DLD1 (cell line): ENCODE data around the gene FRMD5.

Source experiments
- in situ Hi-C: cut with HindIII; loops from 2 replicates; pipeline ENCODE4 v1.10.0; 2017; ENCODE audit warnings: low sequenced_read_pairs

FRMD5 gene

GRCh38 chr15:43908516-43909050 lies 286.5 kb downstream of the FRMD5 start:
- in situ Hi-C loops, result loop anchor here (10.0 to 25.0 kb wide), 2 partner anchors 229 to 316 kb away; no protein-coding TSS in a partner anchor

- in situ Hi-C loops, result loop anchor here (10.0 to 25.0 kb wide), 2 partner anchors 232 to 319 kb away; no protein-coding TSS in a partner anchor
Measured at GRCh38 chr15:43905755-43906154, 289.3 kb downstream of the FRMD5 start.

GRCh38 chr15:43903864-43904290 lies 291.2 kb downstream of the FRMD5 start:
- in situ Hi-C loops, result loop anchor here (10.0 to 25.0 kb wide), 2 partner anchors 233 to 321 kb away; no protein-coding TSS in a partner anchor

DNA sequence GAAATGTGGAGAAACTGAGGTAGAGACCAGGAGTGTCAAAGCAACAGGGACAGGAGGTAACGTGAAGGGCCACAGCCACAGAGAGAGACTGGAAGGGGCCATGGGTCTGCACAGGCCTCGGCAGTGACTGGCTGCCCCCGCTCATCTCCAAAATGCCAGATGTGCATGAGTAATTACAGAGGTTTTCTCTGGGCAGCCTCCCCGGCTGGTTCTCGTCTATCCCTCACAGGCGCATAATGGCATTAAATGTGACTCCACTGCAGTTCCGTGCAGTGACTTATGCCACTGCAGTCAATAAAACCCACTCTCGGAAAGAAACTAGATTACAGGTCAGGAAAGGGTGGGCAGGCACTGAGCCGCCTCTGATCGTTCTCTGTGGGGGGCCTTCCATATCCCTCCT lies 293.6 kb downstream of the FRMD5 start:
- in situ Hi-C loops, result loop anchor here (10.0 to 25.0 kb wide), 2 partner anchors 236 to 323 kb away; no protein-coding TSS in a partner anchor

DNA sequence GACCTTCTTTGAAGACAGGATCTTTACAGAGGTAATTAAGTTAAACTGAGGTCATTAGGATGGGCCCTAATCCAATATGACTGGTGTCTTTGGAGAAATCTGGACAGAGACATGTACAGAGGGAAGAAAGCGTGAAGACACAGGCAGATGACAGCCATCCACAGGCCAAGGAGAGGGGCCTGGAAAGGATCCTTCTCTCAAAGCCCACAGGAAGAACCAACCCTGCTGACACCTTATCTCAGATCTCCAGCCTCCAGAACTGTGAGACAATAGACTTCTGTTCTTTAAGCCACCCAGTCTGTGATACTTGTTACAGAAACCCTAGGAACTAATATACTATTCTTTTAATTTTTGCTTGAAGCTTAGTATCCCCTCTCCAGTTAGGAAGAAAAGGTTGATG lies 294.1 kb downstream of the FRMD5 start:
- in situ Hi-C loops, result loop anchor here (10.0 to 25.0 kb wide), 2 partner anchors 236 to 324 kb away; no protein-coding TSS in a partner anchor

- in situ Hi-C loops, result loop anchor here (10.0 to 25.0 kb wide), 2 partner anchors 237 to 325 kb away; no protein-coding TSS in a partner anchor
Measured at GRCh38 chr15:43899928-43900327, 295.1 kb downstream of the FRMD5 start.

DNA sequence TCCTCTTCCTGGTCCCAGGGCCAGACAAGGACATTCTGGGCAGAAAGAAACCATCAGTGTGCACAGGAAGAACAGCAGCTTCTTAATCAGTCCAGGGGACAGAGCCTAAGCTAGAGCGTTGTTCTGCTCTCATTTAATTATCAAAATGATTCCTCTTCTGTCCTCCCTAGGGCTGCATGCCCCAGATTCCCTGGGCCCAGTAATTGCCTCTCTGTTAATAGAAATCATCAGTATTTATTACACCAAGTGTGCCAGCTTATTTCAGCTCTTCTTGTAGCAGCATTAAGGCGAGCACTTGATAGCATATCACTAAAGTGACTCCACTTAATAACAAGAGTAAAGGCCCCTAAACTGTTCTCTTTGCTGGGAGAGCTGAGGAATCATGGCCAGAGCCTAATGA lies 296.2 kb downstream of the FRMD5 start:
- in situ Hi-C loops, result no loop called here

- in situ Hi-C loops, result no loop called here
Measured at GRCh38 chr15:43896543-43896942, 298.5 kb downstream of the FRMD5 start.

GRCh38 chr15:43895586-43895985 lies 299.5 kb downstream of the FRMD5 start:
- in situ Hi-C loops, result no loop called here

DNA sequence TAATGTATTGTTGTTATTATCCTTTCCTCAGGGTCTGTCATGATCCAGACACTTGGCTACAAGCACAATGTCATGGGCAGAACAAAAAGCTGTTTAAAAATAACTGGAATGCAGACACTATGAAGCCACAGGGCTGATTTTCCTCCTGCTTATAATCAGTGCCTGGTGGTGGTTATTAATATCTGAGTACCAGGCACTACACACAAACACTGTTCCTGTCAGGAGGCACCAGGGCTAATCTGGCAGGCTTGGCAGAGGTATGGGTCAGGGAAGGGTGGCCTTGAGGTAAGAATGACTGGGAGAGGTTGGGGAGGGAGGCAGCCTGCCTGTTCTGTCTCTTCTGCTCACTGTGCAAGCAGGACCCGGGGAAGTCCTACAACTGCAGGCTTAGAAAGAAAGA lies 301.1 kb downstream of the FRMD5 start:
- in situ Hi-C loops, result no loop called here

GRCh38 chr15:43889042-43889441 lies 306.0 kb downstream of the FRMD5 start:
- in situ Hi-C loops, result no loop called here

DNA sequence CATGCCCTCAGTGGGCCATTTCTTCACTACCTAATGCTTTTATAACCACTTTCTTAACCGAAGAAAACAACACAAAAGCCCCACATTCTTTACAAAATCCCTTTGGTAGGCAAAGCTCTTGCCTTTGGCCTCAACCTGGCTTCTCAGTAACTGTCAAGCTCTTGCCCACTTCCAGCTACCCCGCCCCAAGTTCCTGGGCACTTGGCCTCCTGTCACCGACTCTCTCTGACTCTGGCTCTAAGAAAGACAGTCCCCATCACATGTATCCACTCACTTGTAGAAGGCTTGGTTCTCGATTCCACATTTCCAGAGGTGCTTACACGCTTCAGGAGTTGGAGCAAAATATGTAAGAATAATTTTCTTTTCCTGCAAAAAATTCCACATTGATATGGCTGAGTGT lies 307.2 kb downstream of the FRMD5 start:
- in situ Hi-C loops, result no loop called here

GRCh38 chr15:43886558-43886957 lies 308.5 kb downstream of the FRMD5 start:
- in situ Hi-C loops, result no loop called here

DNA sequence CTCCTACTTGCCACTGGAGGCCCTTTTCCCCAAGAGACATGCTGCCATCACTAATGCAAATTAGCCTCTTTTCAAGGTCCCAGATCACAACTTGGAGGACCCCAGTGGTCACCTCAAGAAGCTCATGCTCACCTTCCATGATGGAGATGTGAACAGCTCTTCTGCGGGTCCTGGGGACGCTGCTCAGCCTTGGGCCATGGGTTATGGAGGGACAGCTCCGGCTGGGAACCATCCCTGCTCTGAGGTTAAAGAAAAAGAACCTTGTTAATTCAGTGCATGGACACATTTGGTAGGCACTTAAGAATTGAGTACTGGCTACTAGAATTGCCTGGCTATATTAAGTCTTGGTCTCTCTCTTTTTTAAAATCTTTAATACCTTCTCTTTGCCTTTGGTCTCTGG lies 311.5 kb downstream of the FRMD5 start:
- in situ Hi-C loops, result no loop called here

GRCh38 chr15:43881944-43882343 lies 313.1 kb downstream of the FRMD5 start:
- in situ Hi-C loops, result no loop called here

- in situ Hi-C loops, result no loop called here
Measured at GRCh38 chr15:43881245-43881644, 313.8 kb downstream of the FRMD5 start.

DNA sequence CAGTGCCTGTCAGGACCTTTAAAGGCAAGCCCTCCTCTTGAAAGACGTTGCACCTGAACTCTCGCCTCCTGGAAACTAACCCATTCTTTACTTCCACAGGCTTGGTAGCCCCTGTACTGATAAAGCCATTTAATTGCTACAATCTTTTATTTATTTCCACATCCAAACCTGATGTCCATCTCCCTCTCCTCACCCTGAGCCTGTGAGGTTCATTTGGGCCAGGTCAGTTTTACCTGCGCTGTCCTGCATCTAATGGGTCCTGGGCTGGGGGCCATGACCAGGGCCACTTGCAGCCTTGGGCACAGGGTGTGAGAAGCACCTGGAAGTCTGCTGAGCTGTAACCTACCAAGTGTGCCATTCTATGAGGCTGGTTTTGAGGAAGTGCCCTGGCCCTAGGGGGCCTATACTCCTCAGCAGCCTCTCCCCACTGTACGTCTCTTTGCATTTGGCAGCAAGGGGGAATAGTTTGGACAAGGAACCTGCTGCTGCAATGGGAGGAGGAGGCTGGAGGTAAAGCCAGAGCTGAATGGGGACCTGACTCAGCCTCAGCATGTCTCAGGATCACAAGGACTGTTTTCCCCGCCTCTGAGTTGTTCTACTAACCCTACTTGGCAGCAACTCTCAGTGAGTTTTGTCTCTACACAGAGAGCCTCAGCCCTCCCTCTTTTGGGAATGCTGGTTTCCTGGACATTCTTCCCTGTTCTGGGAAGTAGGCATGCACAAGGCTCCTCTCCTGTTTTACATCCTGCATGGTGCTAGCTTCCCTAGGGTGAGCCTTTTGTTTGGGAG lies 314.5 kb downstream of the FRMD5 start:
- in situ Hi-C loops, result no loop called here

DNA sequence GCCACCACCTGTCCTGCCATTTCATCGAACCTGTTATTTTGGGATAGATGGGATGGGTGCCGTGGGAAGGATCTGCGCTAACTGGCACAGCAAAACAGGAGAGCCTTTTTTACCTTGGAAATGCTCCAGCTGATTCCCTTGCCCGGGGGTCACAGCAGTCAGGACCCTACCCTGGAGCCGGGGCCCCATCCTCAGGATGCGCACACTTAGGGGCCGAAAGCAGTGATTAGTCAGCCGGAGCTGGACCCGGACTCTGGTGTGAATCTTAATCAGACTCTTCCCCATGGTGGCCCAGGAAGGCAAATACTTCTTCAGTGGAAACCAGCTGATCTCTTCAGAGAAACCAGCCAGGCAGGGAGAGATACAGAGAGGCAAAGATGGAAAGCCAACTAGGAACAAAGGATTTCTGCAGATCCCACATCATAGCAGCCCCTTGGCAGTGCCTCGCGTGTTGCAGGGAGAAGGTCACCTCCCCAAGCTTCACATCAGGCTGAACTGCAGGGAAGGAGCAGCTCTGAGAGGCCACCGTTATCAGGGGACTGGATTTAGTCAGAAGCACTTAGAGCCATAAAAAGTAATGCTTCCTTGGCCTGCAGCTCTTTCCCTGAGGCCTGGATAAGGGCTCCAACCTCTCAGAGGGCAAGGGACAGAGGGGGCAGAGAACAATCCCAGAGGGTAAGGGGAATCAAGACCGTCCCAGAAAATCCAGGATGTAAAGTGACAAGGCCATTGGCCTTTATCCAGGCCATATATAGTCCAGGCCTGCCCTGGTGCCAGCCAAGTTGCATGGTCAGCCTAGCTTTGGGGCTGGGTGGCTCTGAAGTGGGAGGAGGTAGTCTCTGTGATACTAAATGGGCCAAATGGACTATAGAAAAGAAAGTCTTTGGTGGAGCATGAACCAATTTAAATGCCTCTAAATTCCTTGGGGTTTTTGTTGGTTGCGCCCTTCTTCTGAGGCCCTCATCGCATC lies 315.4 kb downstream of the FRMD5 start:
- in situ Hi-C loops, result no loop called here

DNA sequence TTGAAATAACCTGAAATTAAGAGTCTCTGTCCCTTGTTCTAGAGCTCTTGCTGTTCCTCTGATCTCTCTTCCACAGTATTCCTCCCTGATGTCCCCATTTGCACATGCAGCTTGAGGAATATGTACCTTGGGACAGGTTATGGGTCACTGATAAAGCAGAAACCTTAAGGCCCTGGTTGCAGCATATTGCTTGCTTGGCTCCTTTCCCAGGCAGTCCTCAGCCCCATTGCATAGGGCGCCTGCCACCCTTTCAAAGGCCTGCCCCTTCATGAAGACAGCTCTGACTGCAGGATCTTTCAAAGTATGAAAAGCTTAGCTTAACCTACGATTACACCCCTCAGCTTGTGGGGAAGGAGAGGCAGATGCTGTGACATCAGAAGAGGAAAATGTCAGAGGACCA lies 316.6 kb downstream of the FRMD5 start:
- in situ Hi-C loops, result no loop called here

DNA sequence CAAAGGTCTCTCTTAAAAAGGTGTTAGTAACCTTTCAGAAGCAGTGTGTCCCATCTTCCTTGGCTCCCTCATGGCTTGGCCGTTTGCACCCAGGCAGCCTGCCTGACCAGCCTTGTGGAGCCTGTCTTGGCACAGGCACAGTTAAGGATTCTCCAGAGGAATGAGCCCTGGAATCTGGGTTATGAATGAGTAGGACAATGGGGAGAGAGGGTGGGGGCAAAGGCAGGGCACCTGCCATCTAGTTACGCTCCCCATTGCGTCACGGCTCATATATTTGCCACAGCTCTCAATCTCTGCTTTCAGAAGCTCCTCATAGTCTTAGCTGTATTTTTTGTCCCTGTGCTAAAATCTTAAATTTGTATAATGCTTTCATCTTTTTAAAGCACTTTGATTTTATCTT lies 317.7 kb downstream of the FRMD5 start:
- in situ Hi-C loops, result no loop called here

GRCh38 chr15:43876872-43877271 lies 318.2 kb downstream of the FRMD5 start:
- in situ Hi-C loops, result no loop called here
